ENCODE results near the gene AGPAT4. TPM values are rescaled to one million over a fixed set of nuclear protein-coding genes. Genes with fewer than 3 reads are reported as not detected.
A peak's percentile ranks its signal among the peaks of the same experiment; 100 is the strongest.

The AGPAT4 gene
- total RNA-seq, 1 experiment from 2014 or later: 22.0 TPM

GRCh38 chr6:161232010-161232409 is 41.9 kb downstream of the AGPAT4 start:
- H3K4me1 Mint-ChIP-seq: peaks cover 47 to 52% of the 10 kb centered on the region in 2 experiments
- H3K27ac Mint-ChIP-seq: peak overlapping the region in 1 of 3 experiments; percentile 49; a peak in 2 of 7 replicates
- no peak overlapping the region for H3K4me3 Mint-ChIP-seq

More at GRCh38 chr6:161232010-161232409, 41.9 kb downstream of the AGPAT4 start:
- H3K4me2 ChIP-seq (ENCODE audit: insufficient read depth, insufficient read length, low read length): no peak overlapping the region
- H3K23me2 ChIP-seq (ENCODE audit: insufficient read length, low read depth, low read length, poor library complexity, severe bottlenecking): peaks cover 3% of the 10 kb centered on the region
- TF ChIP-seq CTCF (conservative IDR thresholded peaks at IDR 0.05): no peak
- H3K18ac ChIP-seq (ENCODE audit: insufficient read length, low read depth, low read length): no peak overlapping the region
- no peak overlapping the region for H3K4ac ChIP-seq (ENCODE audit: low read depth, low read length)
- Mint-ChIP-seq H3K27me3 (ENCODE audit: low read depth) (no peaks in the 10 kb centered on the region), H3K36me3 (ENCODE audit: insufficient read depth in 1 of 3, low read depth in 3 of 3) (peaks cover 13 to 23% (median 18%) of the 10 kb centered on the region in 3 experiments; a peak in 6 of 7 replicates), H3K9me3 (no peaks in the 10 kb centered on the region)
- H3K79me1 ChIP-seq (ENCODE audit: insufficient read depth, low read depth, low read length, poor library complexity, severe bottlenecking): peaks cover 6% of the 10 kb centered on the region
- no peak overlapping the region for H2BK12ac ChIP-seq (ENCODE audit: insufficient read length, low read depth, low read length)
- H3T11ph ChIP-seq (ENCODE audit: low read length): no peak overlapping the region
- H2BK5ac ChIP-seq (ENCODE audit: insufficient read length, low read length): no peak overlapping the region
- no peak overlapping the region for H3K9ac ChIP-seq (ENCODE audit: extremely low read depth, insufficient read length, low read length)
- H2AFZ ChIP-seq (ENCODE audit: low read length): no peak overlapping the region
- no peak overlapping the region for H3K27ac ChIP-seq (ENCODE audit: insufficient read length, low read depth, low read length)
- no peak overlapping the region for H2BK120ac ChIP-seq (ENCODE audit: low read depth, low read length, poor library complexity, severe bottlenecking)
- H2BK20ac ChIP-seq (ENCODE audit: low read depth, low read length, poor library complexity, severe bottlenecking): no peak overlapping the region
- no peak overlapping the region for H3K56ac ChIP-seq (ENCODE audit: insufficient read length, low read depth, low read length)
- no peak overlapping the region for H2AK5ac ChIP-seq (ENCODE audit: insufficient read length, low read length)
- peaks cover 6% of the 10 kb centered on the region; the same call in 1 of the 2 replicates for H3K4me1 ChIP-seq (ENCODE audit: insufficient read depth, low read length)
- no CpG with 5 or more reads among the region's 9 CpGs for WGBS (ENCODE audit: extremely low coverage, insufficient read length, low lambda C conversion rate)
- H4K5ac ChIP-seq (ENCODE audit: insufficient read length, low read depth, low read length): no peak overlapping the region
- no peak overlapping the region for H3K14ac ChIP-seq (ENCODE audit: insufficient read depth, low read length)
- no peaks in the 10 kb centered on the region for H3K27me3 ChIP-seq (ENCODE audit: insufficient read depth, low read length)
- DNase-seq: no peak
- H4K8ac ChIP-seq (replicated peaks; ENCODE audit: insufficient read length, low read depth, low read length): no peak overlapping the region
- no peak overlapping the region for H4K91ac ChIP-seq (ENCODE audit: insufficient read length, low read depth, low read length)
- H2BK15ac ChIP-seq (ENCODE audit: low read depth, low read length): no peak overlapping the region
- H3K79me2 ChIP-seq (ENCODE audit: insufficient read depth, low read length): 0 out of 2 replicates have a peak, but pooled peaks cover 1% of the 10 kb centered on the region
- H3K23ac ChIP-seq (ENCODE audit: insufficient read length, low read depth, low read length): no peak overlapping the region
- no peaks in the 10 kb centered on the region for H3K9me3 ChIP-seq (ENCODE audit: control insufficient read depth, low read depth, low read length)
- no peaks in the 10 kb centered on the region for H4K20me1 ChIP-seq (ENCODE audit: control insufficient read depth, insufficient read depth, insufficient read length)
